MM.1S (cell line): Measurements from ENCODE around the gene UTP20.

Experiments
- EZH2 ChIP-seq: fragments of 300-600 bp; sonication (generic); optimal IDR thresholded peaks from 2 replicates; pipeline ENCODE3; 2017; ENCODE audit warnings: low read depth, mild to moderate bottlenecking, antibody characterized with exemption, low read length, mixed read lengths
- EZH2phosphoT487 ChIP-seq: fragments of 300-600 bp; sonication (generic); IDR thresholded peaks from 2 replicates; pipeline ENCODE4 v1.6.1; 2018; ENCODE audit warnings: antibody characterized with exemption, low read length
- TF ChIP-seq, protein P1 (sequence below): fragments of 300-600 bp; sonication (generic); IDR thresholded peaks from 2 replicates; pipeline ENCODE4 v1.5.1; 2016; ENCODE audit warnings: antibody characterized with exemption, low read length, mixed read lengths

DNA sequence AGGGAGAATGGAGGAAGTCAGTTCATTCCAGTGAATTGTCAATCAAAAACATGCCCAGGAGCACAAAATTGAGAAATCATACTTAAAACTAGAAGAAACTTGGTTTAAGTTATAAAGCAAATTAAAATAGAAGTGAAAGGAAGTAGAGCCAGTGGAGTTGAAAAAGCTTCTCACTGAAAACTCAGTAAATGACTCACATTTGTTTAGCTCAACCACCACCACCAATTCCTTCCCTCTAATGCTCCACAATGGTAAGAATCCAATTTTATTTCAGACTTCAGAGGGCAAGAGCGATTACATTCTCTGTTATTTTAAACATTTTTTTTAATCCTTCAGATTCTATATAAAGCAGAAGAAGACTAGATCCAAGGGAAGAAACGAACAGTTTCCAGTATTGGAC is 19.4 kb downstream of the UTP20 start:
- TF ChIP-seq, protein P1, sequence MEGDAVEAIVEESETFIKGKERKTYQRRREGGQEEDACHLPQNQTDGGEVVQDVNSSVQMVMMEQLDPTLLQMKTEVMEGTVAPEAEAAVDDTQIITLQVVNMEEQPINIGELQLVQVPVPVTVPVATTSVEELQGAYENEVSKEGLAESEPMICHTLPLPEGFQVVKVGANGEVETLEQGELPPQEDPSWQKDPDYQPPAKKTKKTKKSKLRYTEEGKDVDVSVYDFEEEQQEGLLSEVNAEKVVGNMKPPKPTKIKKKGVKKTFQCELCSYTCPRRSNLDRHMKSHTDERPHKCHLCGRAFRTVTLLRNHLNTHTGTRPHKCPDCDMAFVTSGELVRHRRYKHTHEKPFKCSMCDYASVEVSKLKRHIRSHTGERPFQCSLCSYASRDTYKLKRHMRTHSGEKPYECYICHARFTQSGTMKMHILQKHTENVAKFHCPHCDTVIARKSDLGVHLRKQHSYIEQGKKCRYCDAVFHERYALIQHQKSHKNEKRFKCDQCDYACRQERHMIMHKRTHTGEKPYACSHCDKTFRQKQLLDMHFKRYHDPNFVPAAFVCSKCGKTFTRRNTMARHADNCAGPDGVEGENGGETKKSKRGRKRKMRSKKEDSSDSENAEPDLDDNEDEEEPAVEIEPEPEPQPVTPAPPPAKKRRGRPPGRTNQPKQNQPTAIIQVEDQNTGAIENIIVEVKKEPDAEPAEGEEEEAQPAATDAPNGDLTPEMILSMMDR: no peak
- TF ChIP-seq EZH2: no peak
- no peak for TF ChIP-seq EZH2phosphoT487
